ENCODE results near the gene BET1L.
"Not testable (repeated sequence)": the region's sequence is repeated elsewhere in the genome, so short reads cannot be mapped to it uniquely, and the experiment has no call there.

BET1L gene

GRCh38 chr11:221998-222789 is 15.0 kb upstream of the BET1L start:
- TF ChIP-seq ZNF274 (IDR thresholded peaks at IDR 0.05; ENCODE audit: low read depth, low read length), result no peak
- no peak overlapping the region for H3K4me3 ChIP-seq (ENCODE audit: low read length)

GRCh38 chr11:221539-221938 is 14.3 kb upstream of the BET1L start:
- H3K4me3 ChIP-seq (ENCODE audit: low read length), result no peak overlapping the region
- no peak for TF ChIP-seq ZNF274 (IDR thresholded peaks at IDR 0.05; ENCODE audit: low read depth, low read length)

- H3K4me3 ChIP-seq (ENCODE audit: low read length), result not testable (repeated sequence)
Measured at GRCh38 chr11:220641-221215, 13.5 kb upstream of the BET1L start.

DNA sequence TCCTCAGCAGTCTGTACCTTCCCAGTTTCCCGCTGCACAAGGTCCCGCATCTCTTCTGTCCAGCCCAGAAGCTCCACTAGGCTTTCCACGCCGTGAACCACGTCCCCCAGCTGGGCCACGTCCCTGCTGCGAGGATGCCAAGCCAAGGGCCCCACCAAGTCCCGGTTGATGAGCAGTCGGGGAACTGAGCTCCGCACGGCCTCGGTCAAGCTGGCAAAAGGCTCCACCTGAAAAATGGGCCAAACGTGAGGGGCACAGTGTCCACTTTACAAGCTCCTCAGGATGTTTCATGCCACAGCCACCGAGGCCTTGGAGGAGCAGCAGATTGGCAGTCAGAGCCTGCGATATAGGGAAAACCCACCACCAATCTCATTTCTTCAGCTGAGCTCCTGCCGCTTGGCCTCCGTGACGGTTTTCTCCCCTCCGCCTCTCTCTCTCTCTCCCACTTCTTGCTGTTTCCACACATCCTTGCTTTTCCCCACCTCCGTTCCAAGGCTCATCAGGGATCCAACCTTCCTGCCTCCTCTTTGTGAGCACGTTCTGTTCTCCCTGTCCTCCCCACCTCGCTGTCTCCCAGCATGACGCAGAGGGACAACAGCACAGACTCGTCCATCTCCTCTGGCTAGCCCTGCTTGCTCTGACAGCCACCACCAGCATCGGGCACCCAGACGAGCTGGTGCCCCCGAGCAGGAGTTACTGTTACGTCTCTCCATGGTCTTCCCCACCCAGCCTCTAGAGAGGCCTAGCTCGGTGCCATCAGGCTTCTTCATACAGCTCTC is 11.8 kb upstream of the BET1L start:
- TF ChIP-seq ZNF274 (IDR thresholded peaks at IDR 0.05; ENCODE audit: low read depth, low read length), result no peak
- no peak overlapping the region for H3K4me3 ChIP-seq (ENCODE audit: low read length)

GRCh38 chr11:217704-218103 is 10.5 kb upstream of the BET1L start:
- TF ChIP-seq ZNF274 (IDR thresholded peaks at IDR 0.05; ENCODE audit: low read depth, low read length), result no peak
- H3K4me3 ChIP-seq (ENCODE audit: low read length), result no peak overlapping the region

GRCh38 chr11:216081-216974 is 9.1 kb upstream of the BET1L start:
- TF ChIP-seq ZNF274 (IDR thresholded peaks at IDR 0.05; ENCODE audit: low read depth, low read length), result no peak
- H3K4me3 ChIP-seq (ENCODE audit: low read length), result no peak overlapping the region

DNA sequence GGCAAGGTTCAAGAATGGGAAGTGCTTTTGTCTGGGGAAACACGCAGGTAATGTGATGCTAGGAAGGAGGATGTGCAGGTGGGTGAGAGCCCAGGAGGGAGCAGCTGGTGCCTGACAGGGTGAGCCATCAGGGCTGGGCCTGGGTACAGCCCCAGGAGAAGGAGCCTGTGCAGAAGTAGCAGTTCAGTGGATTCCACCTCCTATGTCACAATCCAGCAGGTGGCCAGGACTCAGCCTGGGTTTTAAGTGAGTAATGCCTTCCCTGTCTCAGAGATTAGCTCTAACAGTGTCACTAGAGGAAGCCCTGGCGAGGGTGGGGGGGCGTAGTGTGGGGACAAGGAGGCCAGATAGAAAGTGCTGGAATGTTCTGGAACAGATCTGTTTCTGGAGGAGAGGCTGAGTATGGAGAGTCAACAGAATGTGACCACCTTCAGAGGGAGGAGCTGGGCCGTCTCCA is 8.4 kb upstream of the BET1L start:
- TF ChIP-seq ZNF274 (IDR thresholded peaks at IDR 0.05; ENCODE audit: low read depth, low read length), result no peak
- no peak overlapping the region for H3K4me3 ChIP-seq (ENCODE audit: low read length)

DNA sequence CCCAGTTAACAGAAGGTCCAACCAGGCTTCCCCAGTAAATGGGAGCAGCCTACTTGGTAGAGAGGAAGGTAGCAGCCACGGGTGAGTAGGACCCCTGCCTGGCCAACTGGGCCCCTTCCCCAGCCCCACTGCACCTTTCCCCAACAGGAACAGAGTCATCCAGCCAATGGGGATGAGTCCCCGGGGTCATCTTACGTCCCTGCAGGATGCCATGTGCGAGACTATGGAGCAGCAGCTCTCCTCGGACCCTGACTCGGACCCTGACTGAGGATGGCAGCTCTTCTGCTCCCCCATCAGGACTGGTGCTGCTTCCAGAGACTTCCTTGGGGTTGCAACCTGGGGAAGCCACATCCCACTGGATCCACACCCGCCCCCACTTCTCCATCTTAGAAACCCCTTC is 6.9 kb upstream of the BET1L start:
- TF ChIP-seq ZNF274 (IDR thresholded peaks at IDR 0.05; ENCODE audit: low read depth, low read length), result no peak
- no peak overlapping the region for H3K4me3 ChIP-seq (ENCODE audit: low read length)

GRCh38 chr11:213111-213510 is 5.9 kb upstream of the BET1L start:
- no peak for TF ChIP-seq ZNF274 (IDR thresholded peaks at IDR 0.05; ENCODE audit: low read depth, low read length)
- no peak overlapping the region for H3K4me3 ChIP-seq (ENCODE audit: low read length)

DNA sequence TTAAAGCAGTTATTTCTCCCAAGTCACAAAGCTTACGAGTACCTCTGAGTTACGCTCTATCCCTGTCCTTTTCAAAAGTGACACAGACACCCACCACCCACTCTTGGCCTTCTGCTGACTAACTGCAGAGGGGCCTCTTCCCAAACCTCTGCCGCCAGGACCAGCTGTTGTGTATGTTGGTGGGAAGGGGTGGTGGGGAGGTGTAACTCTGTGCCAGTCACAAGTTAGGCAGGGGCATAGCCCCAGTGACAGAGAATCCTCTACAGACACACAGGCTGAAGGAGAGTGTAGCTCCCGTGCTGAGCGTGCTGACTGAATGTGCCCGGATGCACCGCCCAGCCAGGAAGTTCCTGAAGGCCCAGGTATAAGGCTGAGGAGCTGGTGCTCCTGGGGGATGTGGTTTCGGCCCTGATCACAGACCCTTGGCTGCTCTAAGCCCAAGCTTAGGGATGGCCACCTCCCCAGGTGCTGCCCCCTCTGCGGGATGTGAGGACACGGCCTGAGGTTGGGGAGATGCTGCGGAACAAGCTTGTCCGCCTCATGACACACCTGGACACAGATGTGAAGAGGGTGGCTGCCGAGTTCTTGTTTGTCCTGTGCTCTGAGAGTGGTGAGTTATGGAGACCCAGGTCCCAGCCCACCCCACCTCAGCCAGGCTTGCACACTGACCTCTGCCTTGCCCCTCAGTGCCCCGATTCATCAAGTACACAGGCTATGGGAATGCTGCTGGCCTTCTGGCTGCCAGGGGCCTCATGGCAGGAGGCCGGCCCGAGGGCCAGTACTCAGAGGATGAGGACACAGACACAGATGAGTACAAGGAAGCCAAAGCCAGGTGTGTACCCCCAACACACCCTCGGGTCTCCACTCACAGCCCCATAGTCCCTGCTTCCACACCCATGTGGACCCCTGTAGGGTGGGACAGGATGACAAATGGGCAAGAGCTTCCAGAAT is 5.2 kb upstream of the BET1L start:
- H3K4me3 ChIP-seq (ENCODE audit: low read length), result no peak overlapping the region
- no peak for TF ChIP-seq ZNF274 (IDR thresholded peaks at IDR 0.05; ENCODE audit: low read depth, low read length)

DNA sequence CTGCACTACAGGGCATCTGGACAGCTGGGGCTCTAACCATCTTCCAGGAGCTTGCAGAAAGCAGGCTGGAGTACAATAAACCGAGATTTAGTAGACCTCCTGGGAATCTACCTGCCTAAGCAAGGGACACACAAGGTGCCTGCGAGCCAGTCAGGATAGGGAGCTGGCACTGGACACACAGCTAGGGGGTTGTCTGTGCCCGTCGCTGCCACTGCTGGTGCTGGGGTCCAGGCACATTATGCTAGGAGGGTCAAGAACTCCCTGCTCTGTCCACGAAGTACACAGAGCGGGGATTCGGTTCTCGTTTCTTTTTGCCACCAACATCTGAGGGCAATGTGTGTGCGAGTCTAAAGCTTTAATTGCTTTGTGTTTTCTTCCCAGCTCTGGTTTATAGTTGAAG is 4.5 kb upstream of the BET1L start:
- no peak overlapping the region for H3K4me3 ChIP-seq (ENCODE audit: low read length)
- no peak for TF ChIP-seq ZNF274 (IDR thresholded peaks at IDR 0.05; ENCODE audit: low read depth, low read length)

- no peak for TF ChIP-seq ZNF274 (IDR thresholded peaks at IDR 0.05; ENCODE audit: low read depth, low read length)
- H3K4me3 ChIP-seq (ENCODE audit: low read length), result no peak overlapping the region
Measured at GRCh38 chr11:211295-211694, 4.1 kb upstream of the BET1L start.

DNA sequence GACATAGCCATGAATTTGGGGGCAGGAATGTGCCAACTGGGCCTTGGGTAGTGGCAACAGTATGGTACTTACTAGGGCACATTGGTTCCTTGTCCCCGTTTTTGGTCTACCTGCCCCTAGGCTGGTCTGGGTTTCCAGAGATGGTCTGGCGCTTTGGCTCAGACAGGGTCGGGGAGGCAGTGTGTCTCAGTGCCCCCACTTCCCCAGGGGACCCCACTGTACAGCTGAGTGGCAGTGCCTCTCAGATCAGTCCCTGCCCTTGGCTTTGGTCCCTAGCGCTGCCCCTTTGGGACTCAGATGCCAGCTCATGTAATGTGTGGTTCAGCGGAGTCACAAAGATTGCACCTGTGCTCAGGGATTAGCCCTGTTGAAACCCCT is 3.6 kb upstream of the BET1L start:
- no peak overlapping the region for H3K4me3 ChIP-seq (ENCODE audit: low read length)
- TF ChIP-seq ZNF274 (IDR thresholded peaks at IDR 0.05; ENCODE audit: low read depth, low read length), result no peak
